Measurements from ENCODE around the gene PCID2.

DNA sequence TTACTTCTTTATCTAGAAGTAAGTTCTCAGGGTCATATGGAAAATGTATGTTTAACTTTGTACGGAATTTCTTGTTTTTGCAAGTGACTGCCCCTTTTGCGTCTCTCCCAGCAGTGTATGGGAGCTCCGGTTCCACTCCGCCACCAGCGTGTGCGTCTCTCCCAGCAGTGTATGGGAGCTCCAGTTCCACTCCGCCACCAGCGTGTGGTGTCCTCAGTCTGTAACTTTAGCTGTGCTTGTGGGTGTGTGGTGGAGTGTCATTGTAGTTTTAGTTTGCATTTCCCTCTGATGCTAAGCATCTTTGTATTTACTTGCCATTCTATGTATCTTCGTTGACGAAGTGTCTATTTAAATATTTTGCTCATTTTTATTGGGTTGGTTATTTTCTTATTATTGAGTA is 3.3 kb upstream of the PCID2 start:
- TF ChIP-seq, protein P1, sequence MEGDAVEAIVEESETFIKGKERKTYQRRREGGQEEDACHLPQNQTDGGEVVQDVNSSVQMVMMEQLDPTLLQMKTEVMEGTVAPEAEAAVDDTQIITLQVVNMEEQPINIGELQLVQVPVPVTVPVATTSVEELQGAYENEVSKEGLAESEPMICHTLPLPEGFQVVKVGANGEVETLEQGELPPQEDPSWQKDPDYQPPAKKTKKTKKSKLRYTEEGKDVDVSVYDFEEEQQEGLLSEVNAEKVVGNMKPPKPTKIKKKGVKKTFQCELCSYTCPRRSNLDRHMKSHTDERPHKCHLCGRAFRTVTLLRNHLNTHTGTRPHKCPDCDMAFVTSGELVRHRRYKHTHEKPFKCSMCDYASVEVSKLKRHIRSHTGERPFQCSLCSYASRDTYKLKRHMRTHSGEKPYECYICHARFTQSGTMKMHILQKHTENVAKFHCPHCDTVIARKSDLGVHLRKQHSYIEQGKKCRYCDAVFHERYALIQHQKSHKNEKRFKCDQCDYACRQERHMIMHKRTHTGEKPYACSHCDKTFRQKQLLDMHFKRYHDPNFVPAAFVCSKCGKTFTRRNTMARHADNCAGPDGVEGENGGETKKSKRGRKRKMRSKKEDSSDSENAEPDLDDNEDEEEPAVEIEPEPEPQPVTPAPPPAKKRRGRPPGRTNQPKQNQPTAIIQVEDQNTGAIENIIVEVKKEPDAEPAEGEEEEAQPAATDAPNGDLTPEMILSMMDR (IDR thresholded peaks at IDR 0.05; ENCODE audit: low read length) = peak; percentile 32; the same call in 1 of the 2 replicates
- TF ChIP-seq EZH2 (IDR thresholded peaks at IDR 0.05; ENCODE audit: borderline replicate concordance, low read length) = no peak

All from OCI-LY1 (cell line).